Measurements from ENCODE around the gene SHE.

Gene SHE

DNA sequence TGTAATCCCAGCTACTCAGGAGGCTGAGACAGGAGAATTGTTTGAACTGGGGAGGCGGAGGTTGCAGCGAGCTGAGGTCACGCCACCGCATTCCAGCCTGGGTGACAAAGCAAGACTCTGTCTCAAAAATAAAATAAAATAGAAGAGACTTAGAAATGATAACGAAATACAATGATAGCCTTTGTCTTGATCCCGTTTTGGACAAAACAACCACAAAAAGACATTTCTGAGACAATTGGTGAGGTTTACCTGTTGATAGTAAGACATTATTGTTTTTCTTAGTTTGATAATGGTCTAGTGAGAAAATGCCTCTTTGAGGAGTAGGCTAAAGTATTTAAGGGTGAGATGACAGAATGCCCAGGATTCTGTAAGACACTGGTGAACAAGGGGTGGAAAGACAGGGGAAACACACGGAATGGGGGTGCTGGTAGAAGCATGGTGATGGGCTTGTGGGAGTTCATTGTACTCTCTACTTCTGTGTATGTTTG, 11.9 kb upstream of the SHE start:
- no peak overlapping the region for H3K4me3 ChIP-seq (ENCODE audit: low read length)
- H3K9ac ChIP-seq (ENCODE audit: low read length) = no peak overlapping the region
- peaks cover 6% of the 10 kb centered on the region for H3F3A ChIP-seq (ENCODE audit: insufficient read depth, low read length)
- no peak overlapping the region for H2AFZ ChIP-seq (ENCODE audit: low read length)
- H3K9me2 ChIP-seq (replicated peaks; ENCODE audit: insufficient read depth, low read length) = no peaks in the 10 kb centered on the region
- no peaks in the 10 kb centered on the region for H3K27me3 ChIP-seq (replicated peaks; ENCODE audit: insufficient read depth, low read length)
- H3K4me1 ChIP-seq (ENCODE audit: low read length) = peaks cover 6% of the 10 kb centered on the region
- H3K36me3 ChIP-seq (replicated peaks; ENCODE audit: insufficient read depth, low read length) = no peaks in the 10 kb centered on the region
- TF ChIP-seq EZH2 (optimal IDR thresholded peaks at IDR 0.05; ENCODE audit: low read depth, low read length) = no peak
- TF ChIP-seq, protein P1, sequence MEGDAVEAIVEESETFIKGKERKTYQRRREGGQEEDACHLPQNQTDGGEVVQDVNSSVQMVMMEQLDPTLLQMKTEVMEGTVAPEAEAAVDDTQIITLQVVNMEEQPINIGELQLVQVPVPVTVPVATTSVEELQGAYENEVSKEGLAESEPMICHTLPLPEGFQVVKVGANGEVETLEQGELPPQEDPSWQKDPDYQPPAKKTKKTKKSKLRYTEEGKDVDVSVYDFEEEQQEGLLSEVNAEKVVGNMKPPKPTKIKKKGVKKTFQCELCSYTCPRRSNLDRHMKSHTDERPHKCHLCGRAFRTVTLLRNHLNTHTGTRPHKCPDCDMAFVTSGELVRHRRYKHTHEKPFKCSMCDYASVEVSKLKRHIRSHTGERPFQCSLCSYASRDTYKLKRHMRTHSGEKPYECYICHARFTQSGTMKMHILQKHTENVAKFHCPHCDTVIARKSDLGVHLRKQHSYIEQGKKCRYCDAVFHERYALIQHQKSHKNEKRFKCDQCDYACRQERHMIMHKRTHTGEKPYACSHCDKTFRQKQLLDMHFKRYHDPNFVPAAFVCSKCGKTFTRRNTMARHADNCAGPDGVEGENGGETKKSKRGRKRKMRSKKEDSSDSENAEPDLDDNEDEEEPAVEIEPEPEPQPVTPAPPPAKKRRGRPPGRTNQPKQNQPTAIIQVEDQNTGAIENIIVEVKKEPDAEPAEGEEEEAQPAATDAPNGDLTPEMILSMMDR (IDR thresholded peaks at IDR 0.05; ENCODE audit: low read length) = no peak
- no peak for TF ChIP-seq EZH2phosphoT487 (IDR thresholded peaks at IDR 0.05; ENCODE audit: low read length)
- no peaks in the 10 kb centered on the region for H3K79me2 ChIP-seq (ENCODE audit: low read length)
- no peaks in the 10 kb centered on the region for H3K9me3 ChIP-seq (replicated peaks; ENCODE audit: insufficient read depth, low read length)
- H3K27ac ChIP-seq (ENCODE audit: low read length) = no peak overlapping the region
- H4K20me1 ChIP-seq (ENCODE audit: insufficient read depth, low read length) = no peaks in the 10 kb centered on the region
- no peak overlapping the region for H3K4me2 ChIP-seq (ENCODE audit: low read depth, low read length)
- DNase-seq = no peak

DNA sequence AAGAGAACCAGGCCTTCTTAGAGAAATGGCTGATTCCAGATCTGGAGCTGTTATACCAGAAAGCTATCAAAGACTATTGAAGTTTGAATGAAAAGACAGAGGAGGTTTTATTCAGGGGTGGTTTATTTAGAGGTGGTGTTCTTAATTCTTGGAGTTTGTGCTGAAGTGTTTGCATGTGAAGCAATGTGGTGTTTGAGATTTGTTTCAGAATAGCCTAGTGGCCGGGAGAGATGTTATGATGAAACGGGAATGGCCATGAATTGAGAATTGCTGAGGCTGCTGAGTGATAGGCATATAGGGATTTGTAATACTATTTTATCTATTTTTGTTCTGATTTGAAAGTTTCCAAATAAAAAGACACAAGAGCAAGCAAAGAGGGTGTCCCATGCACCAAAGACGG, 10.5 kb upstream of the SHE start:
- Histone ChIP-seq H3K4me3 (ENCODE audit: low read length) (no peak overlapping the region), H3F3A (ENCODE audit: insufficient read depth, low read length) (no peaks in the 10 kb centered on the region), H3K9ac (ENCODE audit: low read length) (no peak overlapping the region), H3K27ac (ENCODE audit: low read length) (no peak overlapping the region), H3K4me1 (ENCODE audit: low read length) (no peaks in the 10 kb centered on the region), H3K79me2 (ENCODE audit: low read length) (no peaks in the 10 kb centered on the region), H3K9me3 (replicated peaks; ENCODE audit: insufficient read depth, low read length) (no peaks in the 10 kb centered on the region), H3K36me3 (replicated peaks; ENCODE audit: insufficient read depth, low read length) (no peaks in the 10 kb centered on the region), H2AFZ (ENCODE audit: low read length) (no peak overlapping the region), H3K4me2 (ENCODE audit: low read depth, low read length) (no peak overlapping the region), H4K20me1 (ENCODE audit: insufficient read depth, low read length) (no peaks in the 10 kb centered on the region), H3K9me2 (replicated peaks; ENCODE audit: insufficient read depth, low read length) (no peaks in the 10 kb centered on the region), H3K27me3 (replicated peaks; ENCODE audit: insufficient read depth, low read length) (no peaks in the 10 kb centered on the region)
- TF ChIP-seq EZH2 (optimal IDR thresholded peaks at IDR 0.05; ENCODE audit: low read depth, low read length) (no peak), EZH2phosphoT487 (IDR thresholded peaks at IDR 0.05; ENCODE audit: low read length) (no peak)
- TF ChIP-seq, protein P1 (IDR thresholded peaks at IDR 0.05; ENCODE audit: low read length) = no peak
- no peak for DNase-seq

DNA sequence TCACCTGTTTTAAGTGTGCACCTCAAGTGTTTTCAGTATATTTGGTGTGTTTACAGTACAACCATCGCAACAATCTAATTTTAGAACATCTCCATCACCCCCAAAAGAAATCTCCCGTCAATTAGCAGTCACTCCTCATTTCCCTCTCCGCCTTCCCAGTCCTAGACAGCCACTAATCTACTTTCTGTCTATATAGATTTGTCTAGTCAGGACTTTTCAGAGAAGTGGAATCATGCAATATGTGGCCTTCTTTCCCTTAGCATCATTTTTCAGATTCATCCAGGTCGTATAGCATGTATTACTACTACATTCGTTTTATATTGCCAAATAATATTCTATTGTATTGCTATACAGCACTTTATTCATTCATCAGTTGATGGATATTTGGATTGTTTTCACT, 1.7 kb upstream of the SHE start:
- H3K79me2 ChIP-seq (ENCODE audit: low read length) = no peaks in the 10 kb centered on the region
- peaks cover 12% of the 10 kb centered on the region; the same call in 1 of the 2 replicates for H3K27me3 ChIP-seq (replicated peaks; ENCODE audit: insufficient read depth, low read length)
- H3K4me1 ChIP-seq (ENCODE audit: low read length) = no peaks in the 10 kb centered on the region
- no peak overlapping the region for H3K9ac ChIP-seq (ENCODE audit: low read length)
- H3F3A ChIP-seq (ENCODE audit: insufficient read depth, low read length) = no peaks in the 10 kb centered on the region
- no peak for DNase-seq
- TF ChIP-seq EZH2 (optimal IDR thresholded peaks at IDR 0.05; ENCODE audit: low read depth, low read length) (no peak), EZH2phosphoT487 (IDR thresholded peaks at IDR 0.05; ENCODE audit: low read length) (no peak)
- TF ChIP-seq, protein P1 (IDR thresholded peaks at IDR 0.05; ENCODE audit: low read length) = no peak
- H3K4me3 ChIP-seq (ENCODE audit: low read length) = no peak overlapping the region
- no peak overlapping the region for H3K27ac ChIP-seq (ENCODE audit: low read length)
- H3K4me2 ChIP-seq (ENCODE audit: low read depth, low read length) = no peak overlapping the region
- H2AFZ ChIP-seq (ENCODE audit: low read length) = no peak overlapping the region
- no peaks in the 10 kb centered on the region for H3K9me2 ChIP-seq (replicated peaks; ENCODE audit: insufficient read depth, low read length)
- no peaks in the 10 kb centered on the region for H3K36me3 ChIP-seq (replicated peaks; ENCODE audit: insufficient read depth, low read length)
- no peaks in the 10 kb centered on the region for H4K20me1 ChIP-seq (ENCODE audit: insufficient read depth, low read length)
- H3K9me3 ChIP-seq (replicated peaks; ENCODE audit: insufficient read depth, low read length) = no peaks in the 10 kb centered on the region
